HG03432 (cell line): Measurements from ENCODE around the gene SEMA3A.
A peak's percentile ranks its signal among the peaks of the same experiment; 100 is the strongest.
"Not testable (repeated sequence)": the region's sequence is repeated elsewhere in the genome, so short reads cannot be mapped to it uniquely, and the experiment has no call there.

Experiments
- ATAC-seq: cut with Tn5 transposase; IDR thresholded peaks from one replicate; pipeline ENCODE4 v1.9.1; 2021; ENCODE audit warnings: mild to moderate bottlenecking, moderate library complexity; ENCODE audit not compliant: unreplicated experiment

The SEMA3A gene

DNA sequence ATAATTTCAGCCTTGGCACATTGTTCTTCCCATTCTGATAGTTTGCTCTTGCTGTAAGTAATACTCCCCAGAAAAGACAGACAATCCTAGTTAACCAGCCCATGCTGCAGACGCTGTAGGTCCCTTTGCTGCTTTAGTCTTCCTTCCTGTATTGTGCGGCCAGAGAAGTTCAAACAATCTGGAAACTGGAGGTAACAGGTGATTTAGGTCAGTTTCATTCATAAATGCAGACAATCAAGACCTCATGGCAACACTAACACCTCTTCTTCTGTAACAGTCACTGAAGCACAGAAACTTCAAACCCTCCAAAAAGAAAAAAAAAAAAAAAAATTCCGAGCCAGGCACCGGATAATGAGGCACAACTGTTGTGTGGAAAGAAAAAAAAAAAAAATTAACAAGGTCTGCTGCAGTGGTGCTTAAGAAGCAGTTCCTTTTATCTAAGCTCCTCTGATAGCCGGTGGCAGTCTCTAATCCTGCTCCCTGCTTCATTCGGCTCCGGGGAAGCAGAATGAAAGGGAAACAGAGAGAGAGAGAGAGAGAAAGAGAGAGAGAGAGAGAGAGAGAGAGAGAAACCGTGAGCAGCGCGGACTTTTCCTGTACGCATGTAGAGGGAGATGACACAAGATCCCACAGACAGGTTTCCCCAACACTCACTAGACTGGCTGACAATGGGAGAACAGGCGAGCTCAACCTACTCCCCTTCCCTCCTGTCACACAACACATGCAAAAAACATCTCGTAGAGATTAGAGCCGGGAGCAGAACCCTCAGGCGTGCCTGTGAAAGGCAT lies at the start of gene SEMA3A:
SEMA3A (minus strand) TSS at position 306 of the 788 bp plus-strand sequence; CDS start at position 103, 203 bp downstream.
- peak; percentile 65 for ATAC-seq

GRCh38 chr7:84243037-84243436 lies 48.4 kb upstream of the SEMA3A start:
- ATAC-seq: not testable (repeated sequence)

DNA sequence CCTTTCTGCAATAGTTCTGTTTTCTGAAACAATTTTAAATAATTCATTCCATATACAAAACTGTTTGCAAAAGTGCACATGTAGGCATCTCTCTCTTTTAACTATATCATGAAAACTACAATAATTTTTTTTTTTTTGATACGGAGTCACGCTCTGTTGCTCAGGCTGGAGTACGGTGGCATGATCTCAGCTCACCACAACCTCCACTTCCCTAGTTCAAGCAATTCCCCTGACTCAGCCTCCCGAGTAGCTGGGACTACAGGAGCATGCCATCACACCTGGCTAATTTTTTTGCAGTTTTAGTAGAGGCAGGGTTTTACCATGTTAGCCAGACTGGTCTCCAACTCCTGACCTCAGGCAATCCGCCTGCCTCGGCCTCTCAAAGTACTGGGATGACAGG lies 44.0 kb upstream of the SEMA3A start:
- no peak for ATAC-seq

- peak; percentile 80 for ATAC-seq
Observed at GRCh38 chr7:84237533-84238173, 43.1 kb upstream of the SEMA3A start.

GRCh38 chr7:84236398-84236797 lies 41.8 kb upstream of the SEMA3A start:
- ATAC-seq: no peak

- no peak for ATAC-seq
Observed at GRCh38 chr7:84232646-84233045, 38.1 kb upstream of the SEMA3A start.

GRCh38 chr7:84231157-84231556 lies 36.6 kb upstream of the SEMA3A start:
- no peak for ATAC-seq

- ATAC-seq: no peak
Observed at GRCh38 chr7:84230491-84230890, 35.9 kb upstream of the SEMA3A start.

- no peak for ATAC-seq
Observed at GRCh38 chr7:84228526-84228925, 33.9 kb upstream of the SEMA3A start.

DNA sequence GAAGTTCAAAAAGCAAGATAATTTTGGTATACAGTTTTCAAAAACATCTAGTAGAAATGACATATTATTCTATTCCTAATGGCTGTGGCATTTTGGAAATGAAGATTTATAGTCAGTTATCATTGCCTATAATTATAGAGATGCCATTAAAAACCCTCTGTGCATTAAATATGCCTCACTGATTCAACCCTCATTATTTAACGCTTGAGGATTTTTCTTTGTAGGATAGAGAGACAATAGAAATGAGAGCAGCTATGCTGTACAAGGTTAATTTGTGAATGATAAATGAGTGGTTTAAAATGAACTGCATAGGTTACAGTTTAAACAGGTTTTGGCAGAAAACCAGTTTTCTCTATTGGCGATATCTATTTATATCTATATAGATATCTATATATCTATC lies 32.2 kb upstream of the SEMA3A start:
- no peak for ATAC-seq

DNA sequence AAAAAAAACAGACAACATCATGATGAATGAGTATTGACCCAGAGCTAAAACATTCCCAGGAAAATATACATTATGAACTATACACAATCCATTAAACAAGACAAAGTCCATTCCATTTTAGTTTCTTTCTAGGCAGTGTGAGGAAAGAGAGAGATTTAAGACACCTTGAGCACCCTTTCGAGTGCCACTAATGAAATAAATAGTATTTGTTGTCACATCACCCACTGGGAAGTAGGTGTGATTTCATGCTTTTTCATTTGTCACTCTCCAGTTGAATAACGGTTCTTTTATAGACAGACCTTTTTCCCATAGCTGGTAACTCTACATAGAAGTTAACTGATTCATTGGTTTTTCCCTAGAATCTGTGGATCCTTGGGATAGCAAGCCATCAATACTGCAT lies 29.9 kb upstream of the SEMA3A start:
- no peak for ATAC-seq

DNA sequence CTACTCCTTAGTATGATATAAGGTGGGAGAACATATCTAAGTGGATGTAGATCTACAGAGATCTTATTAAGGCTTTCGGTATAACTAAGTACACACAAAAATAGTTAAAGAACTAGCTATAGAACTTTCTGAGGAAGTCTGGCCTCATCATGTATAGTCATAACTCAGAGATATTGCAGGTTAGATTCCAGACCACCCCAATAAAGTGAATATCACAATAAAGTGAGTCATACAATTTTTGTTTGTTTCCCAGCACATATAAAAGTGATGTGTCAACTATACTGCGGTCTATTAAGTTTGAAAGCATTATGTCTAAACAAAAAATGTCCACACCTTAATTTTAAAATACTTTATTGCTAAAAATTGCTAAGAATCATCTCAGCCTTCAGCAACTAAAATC lies 24.7 kb upstream of the SEMA3A start:
- no peak for ATAC-seq

GRCh38 chr7:84218681-84219080 lies 24.1 kb upstream of the SEMA3A start:
- ATAC-seq: no peak

- no peak for ATAC-seq
Observed at GRCh38 chr7:84216472-84216871, 21.9 kb upstream of the SEMA3A start.

DNA sequence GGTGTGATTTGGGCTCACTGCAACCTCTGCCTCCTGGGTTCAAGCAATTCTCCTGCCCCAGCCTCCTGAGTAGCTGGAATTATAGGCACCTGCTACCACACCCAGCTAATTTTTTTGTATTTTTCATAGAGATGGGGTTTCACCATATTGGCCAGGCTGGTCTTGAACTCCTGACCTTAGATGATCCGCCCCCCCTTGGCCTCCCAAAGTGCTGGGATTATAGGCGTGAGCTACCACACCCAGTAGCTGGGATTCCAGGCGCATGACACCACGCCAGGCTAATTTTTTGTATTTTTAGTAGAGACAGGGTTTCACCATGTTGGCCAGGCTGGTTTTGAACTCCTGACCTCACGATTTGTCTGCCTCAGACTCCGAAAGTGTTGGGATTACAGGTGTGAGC lies 20.2 kb upstream of the SEMA3A start:
- ATAC-seq: not testable (repeated sequence)

DNA sequence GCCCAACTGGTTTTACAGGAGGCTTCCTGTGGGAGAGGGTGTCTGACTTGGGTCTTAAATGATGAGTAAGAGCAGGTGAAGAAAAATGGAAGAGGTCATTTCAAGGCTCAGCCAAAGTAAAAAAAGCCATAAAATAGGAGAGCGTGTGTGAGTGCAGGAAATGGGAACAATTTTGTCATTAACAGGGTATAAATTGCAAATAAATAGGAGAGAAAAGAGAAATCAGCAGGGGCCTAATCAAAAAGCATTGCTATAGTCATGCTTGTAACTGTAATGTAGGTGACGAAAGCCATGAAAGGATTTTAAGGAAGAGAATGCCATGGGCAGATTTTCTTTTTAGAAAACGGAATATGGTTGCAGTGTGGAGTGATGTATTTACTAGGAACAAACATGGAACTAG lies 15.7 kb upstream of the SEMA3A start:
- ATAC-seq: no peak

DNA sequence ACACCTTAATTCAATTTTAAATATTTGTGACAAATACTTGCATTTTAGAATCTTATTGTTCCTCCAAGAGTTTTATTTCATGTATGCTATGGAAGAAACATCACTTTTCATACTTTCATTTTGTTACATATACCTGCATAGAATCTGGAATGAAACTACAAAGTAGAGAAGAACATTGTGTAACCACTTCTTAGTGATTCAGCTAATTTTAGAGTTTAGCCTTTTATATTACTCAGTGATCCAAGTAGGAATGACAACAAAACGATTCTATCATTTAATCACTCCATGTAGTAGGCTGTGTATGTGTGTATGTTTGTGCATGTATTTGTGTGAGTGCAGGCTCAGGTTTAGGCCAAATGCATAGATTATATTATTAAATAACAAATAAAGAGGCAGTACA lies 14.4 kb upstream of the SEMA3A start:
- no peak for ATAC-seq

DNA sequence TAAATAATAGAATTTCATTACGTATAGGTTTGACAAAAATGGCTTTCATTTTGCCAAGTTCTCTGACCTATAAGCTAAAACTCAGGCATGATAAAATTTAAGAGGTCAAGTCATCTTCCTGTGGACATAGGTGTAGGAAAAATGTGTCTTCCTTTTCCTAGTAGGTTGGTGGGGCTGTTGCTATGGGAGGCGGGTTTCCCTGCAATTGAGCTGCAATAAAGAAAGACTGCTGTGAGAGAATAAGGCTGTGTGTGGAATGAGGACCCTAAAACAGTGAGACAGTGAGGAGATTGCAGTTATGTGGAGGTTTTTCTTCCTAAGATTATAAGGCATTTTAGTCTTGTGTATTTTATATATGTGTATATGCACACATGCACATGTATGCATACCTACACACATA lies 13.0 kb upstream of the SEMA3A start:
- ATAC-seq: no peak

DNA sequence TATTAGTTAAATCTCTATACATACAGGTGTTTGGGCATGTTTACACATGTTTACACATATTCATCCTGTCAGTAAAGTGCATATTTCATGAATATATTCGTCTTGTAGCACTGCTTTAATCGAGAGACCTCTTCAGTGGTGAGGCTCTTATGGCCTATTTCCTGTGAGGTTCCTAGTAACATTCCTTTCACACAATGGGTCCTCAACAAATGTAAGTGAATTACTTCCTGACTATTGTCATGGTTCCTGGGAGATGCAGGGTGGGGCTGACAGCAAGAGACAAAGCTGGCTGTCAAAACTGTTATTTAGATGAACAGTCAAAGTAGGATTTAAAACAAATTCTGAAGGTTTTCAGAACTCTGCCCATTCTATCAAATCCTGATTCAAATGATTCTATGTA lies 12.4 kb upstream of the SEMA3A start:
- ATAC-seq: no peak

DNA sequence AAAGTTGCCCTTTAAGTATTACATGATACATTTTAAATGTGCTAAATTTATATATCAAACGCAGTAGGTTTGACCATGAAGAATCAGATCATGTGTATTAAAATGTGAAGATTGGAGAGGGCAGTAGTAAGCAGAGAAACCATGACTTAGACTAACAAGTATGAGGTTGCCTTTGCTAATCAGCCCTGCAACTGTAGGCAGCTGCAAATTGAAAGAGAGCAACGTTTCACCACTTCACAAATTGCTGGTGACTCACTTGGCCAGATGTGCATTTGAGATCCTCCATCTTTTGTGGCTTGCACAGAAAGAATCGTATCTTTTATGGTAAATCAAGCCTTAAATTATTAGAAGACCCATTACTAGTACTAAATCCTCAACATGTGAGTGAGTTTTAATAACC lies 10.1 kb upstream of the SEMA3A start:
- ATAC-seq: no peak

- no peak for ATAC-seq
Observed at GRCh38 chr7:84202855-84203254, 8.3 kb upstream of the SEMA3A start.

- ATAC-seq: no peak
Observed at GRCh38 chr7:84200859-84201258, 6.3 kb upstream of the SEMA3A start.

DNA sequence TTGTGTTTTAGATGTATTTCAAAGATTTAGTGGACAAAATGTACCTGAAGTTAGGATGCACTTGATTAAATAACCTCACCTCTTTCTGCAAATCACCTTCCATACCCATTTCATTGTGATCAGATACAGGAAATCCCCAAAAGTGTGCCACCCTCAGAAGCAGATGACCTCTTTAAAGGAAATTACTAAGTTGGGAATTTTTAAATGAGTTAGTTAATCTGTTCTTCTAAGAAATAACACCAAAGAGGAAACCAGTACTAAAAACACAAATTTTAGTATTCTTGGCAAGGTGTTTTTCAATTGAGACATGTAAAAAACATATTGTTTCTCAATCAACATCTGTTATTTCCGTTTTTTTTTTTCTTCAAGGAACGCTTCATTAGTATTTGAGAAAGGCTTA lies 4.6 kb upstream of the SEMA3A start:
- no peak for ATAC-seq
